Measurements from ENCODE around the gene KLHL6.

Gene KLHL6

GRCh38 chr3:183542355-183542754 lies 13.2 kb downstream of the KLHL6 start:
- Histone ChIP-seq H3K4me3 (ENCODE audit: low read length in 2 of 2) (no peak overlapping the region), H3K27me3 (ENCODE audit: control insufficient read depth in 1 of 2, insufficient read depth in 2 of 2, low read length in 2 of 2) (no peaks in the 10 kb centered on the region), H3K27ac (ENCODE audit: low read length) (no peak overlapping the region), H3K4me1 (ENCODE audit: control insufficient read depth, insufficient read depth, low read length) (no peaks in the 10 kb centered on the region), H3K9me3 (ENCODE audit: control insufficient read depth in 2 of 2, low read length in 2 of 2) (no peaks in the 10 kb centered on the region), H3K9ac (ENCODE audit: low read length in 2 of 2) (no peak overlapping the region), H3K36me3 (ENCODE audit: control insufficient read depth in 2 of 2, insufficient read depth in 2 of 2, low read length in 2 of 2) (no peaks in the 10 kb centered on the region)

- no peak overlapping the region for H3K27ac ChIP-seq (ENCODE audit: low read length)
- no peaks in the 10 kb centered on the region for H3K27me3 ChIP-seq (ENCODE audit: control insufficient read depth in 1 of 2, insufficient read depth in 2 of 2, low read length in 2 of 2)
- H3K36me3 ChIP-seq (ENCODE audit: control insufficient read depth in 2 of 2, insufficient read depth in 2 of 2, low read length in 2 of 2) = no peaks in the 10 kb centered on the region
- H3K9me3 ChIP-seq (ENCODE audit: control insufficient read depth in 2 of 2, low read length in 2 of 2) = no peaks in the 10 kb centered on the region
- no peak overlapping the region for H3K4me3 ChIP-seq (ENCODE audit: low read length in 2 of 2)
- no peak overlapping the region for H3K9ac ChIP-seq (ENCODE audit: low read length in 2 of 2)
- no peaks in the 10 kb centered on the region for H3K4me1 ChIP-seq (ENCODE audit: control insufficient read depth, insufficient read depth, low read length)
Observed at GRCh38 chr3:183541738-183542137, 13.8 kb downstream of the KLHL6 start.

GRCh38 chr3:183541235-183541655 lies 14.3 kb downstream of the KLHL6 start:
- Histone ChIP-seq H3K27ac (ENCODE audit: low read length) (no peak overlapping the region), H3K27me3 (ENCODE audit: control insufficient read depth in 1 of 2, insufficient read depth in 2 of 2, low read length in 2 of 2) (no peaks in the 10 kb centered on the region), H3K4me1 (ENCODE audit: control insufficient read depth, insufficient read depth, low read length) (no peaks in the 10 kb centered on the region), H3K9me3 (ENCODE audit: control insufficient read depth in 2 of 2, low read length in 2 of 2) (no peaks in the 10 kb centered on the region), H3K36me3 (ENCODE audit: control insufficient read depth in 2 of 2, insufficient read depth in 2 of 2, low read length in 2 of 2) (no peaks in the 10 kb centered on the region), H3K9ac (ENCODE audit: low read length in 2 of 2) (no peak overlapping the region), H3K4me3 (ENCODE audit: low read length in 2 of 2) (no peak overlapping the region)

DNA sequence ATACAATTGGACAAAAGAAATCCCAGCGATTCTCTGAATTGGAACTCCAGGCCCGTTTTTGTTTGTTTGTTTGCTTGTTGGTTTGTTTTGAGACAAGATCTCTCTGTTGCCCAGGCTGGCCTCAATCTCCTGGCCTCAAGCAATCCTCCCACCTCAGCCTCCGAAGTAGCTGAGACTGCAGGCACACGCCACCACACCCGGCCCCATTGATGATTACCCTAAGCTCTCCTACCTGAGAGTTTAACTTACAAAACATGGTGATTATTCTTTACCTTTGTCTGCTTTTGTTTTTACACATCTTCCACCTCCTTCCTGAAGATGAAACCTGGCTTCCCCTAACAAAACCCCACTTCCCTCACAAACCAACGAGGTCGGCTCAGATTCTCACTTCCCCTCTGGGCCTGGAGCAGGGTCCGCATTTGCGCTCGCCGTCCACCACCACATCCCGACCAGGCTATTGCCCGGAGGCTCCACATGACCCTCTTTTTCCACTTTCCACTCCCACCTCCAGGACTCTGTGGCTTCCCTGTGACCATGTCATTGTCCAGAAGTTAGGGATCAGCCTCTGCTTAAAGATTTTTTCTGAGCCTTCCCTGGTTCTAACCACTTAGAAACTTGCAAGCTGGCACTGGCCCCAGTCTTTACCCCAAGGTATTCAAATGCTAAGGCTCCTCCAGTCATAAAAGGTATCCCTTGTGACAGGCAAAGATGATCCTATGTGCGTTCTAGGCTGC lies 14.8 kb downstream of the KLHL6 start:
- Histone ChIP-seq H3K27me3 (ENCODE audit: control insufficient read depth in 1 of 2, insufficient read depth in 2 of 2, low read length in 2 of 2) (no peaks in the 10 kb centered on the region), H3K36me3 (ENCODE audit: control insufficient read depth in 2 of 2, insufficient read depth in 2 of 2, low read length in 2 of 2) (no peaks in the 10 kb centered on the region), H3K4me1 (ENCODE audit: control insufficient read depth, insufficient read depth, low read length) (no peaks in the 10 kb centered on the region), H3K9ac (ENCODE audit: low read length in 2 of 2) (no peak overlapping the region), H3K27ac (ENCODE audit: low read length) (no peak overlapping the region), H3K9me3 (ENCODE audit: control insufficient read depth in 2 of 2, low read length in 2 of 2) (no peaks in the 10 kb centered on the region), H3K4me3 (ENCODE audit: low read length in 2 of 2) (no peak overlapping the region)

DNA sequence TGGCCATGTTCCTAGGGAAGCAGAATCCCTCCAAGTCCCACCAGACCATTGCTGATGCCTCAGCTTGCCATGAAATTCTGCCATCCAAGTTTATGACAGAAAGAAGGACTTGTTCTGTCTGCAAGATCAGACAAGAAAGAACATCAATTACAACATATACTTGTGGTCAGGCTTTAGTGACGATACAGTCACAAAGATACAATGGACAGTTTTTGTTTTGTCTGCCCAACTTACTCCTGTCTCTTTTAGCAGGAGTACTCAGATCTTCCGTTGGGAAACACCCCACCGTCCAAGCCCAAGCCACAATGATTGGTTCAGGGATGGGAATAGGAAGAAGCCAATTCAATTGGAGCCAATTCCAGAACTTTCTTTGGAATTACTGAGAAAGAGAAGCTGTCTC lies 15.7 kb downstream of the KLHL6 start:
- H3K4me3 ChIP-seq (ENCODE audit: low read length in 2 of 2) = no peak overlapping the region
- H3K36me3 ChIP-seq (ENCODE audit: control insufficient read depth in 2 of 2, insufficient read depth in 2 of 2, low read length in 2 of 2) = no peaks in the 10 kb centered on the region
- no peaks in the 10 kb centered on the region for H3K9me3 ChIP-seq (ENCODE audit: control insufficient read depth in 2 of 2, low read length in 2 of 2)
- no peaks in the 10 kb centered on the region for H3K27me3 ChIP-seq (ENCODE audit: control insufficient read depth in 1 of 2, insufficient read depth in 2 of 2, low read length in 2 of 2)
- no peak overlapping the region for H3K9ac ChIP-seq (ENCODE audit: low read length in 2 of 2)
- H3K4me1 ChIP-seq (ENCODE audit: control insufficient read depth, insufficient read depth, low read length) = no peaks in the 10 kb centered on the region
- no peak overlapping the region for H3K27ac ChIP-seq (ENCODE audit: low read length)

GRCh38 chr3:183538486-183538885 lies 17.0 kb downstream of the KLHL6 start:
- H3K36me3 ChIP-seq (ENCODE audit: control insufficient read depth in 2 of 2, insufficient read depth in 2 of 2, low read length in 2 of 2) = no peaks in the 10 kb centered on the region

GRCh38 chr3:183537295-183537730 lies 18.2 kb downstream of the KLHL6 start:
- Histone ChIP-seq H3K27ac (ENCODE audit: low read length) (no peak overlapping the region), H3K27me3 (ENCODE audit: control insufficient read depth in 1 of 2, insufficient read depth in 2 of 2, low read length in 2 of 2) (no peaks in the 10 kb centered on the region), H3K9ac (ENCODE audit: low read length in 2 of 2) (no peak overlapping the region), H3K4me3 (ENCODE audit: low read length in 2 of 2) (no peak overlapping the region), H3K36me3 (ENCODE audit: control insufficient read depth in 2 of 2, insufficient read depth in 2 of 2, low read length in 2 of 2) (no peaks in the 10 kb centered on the region), H3K4me1 (ENCODE audit: control insufficient read depth, insufficient read depth, low read length) (no peaks in the 10 kb centered on the region), H3K9me3 (ENCODE audit: control insufficient read depth in 2 of 2, low read length in 2 of 2) (no peaks in the 10 kb centered on the region)

More at GRCh38 chr3:183538486-183538885, 17.0 kb downstream of the KLHL6 start:
- Histone ChIP-seq H3K27me3 (ENCODE audit: control insufficient read depth in 1 of 2, insufficient read depth in 2 of 2, low read length in 2 of 2) (no peaks in the 10 kb centered on the region), H3K9me3 (ENCODE audit: control insufficient read depth in 2 of 2, low read length in 2 of 2) (no peaks in the 10 kb centered on the region), H3K4me1 (ENCODE audit: control insufficient read depth, insufficient read depth, low read length) (no peaks in the 10 kb centered on the region), H3K9ac (ENCODE audit: low read length in 2 of 2) (no peak overlapping the region), H3K4me3 (ENCODE audit: low read length in 2 of 2) (no peak overlapping the region), H3K27ac (ENCODE audit: low read length) (no peak overlapping the region)

GRCh38 chr3:183536238-183536880 lies 19.1 kb downstream of the KLHL6 start:
- no peak overlapping the region for H3K27ac ChIP-seq (ENCODE audit: low read length)
- no peaks in the 10 kb centered on the region for H3K27me3 ChIP-seq (ENCODE audit: control insufficient read depth in 1 of 2, insufficient read depth in 2 of 2, low read length in 2 of 2)
- H3K4me3 ChIP-seq (ENCODE audit: low read length in 2 of 2) = no peak overlapping the region
- no peaks in the 10 kb centered on the region for H3K9me3 ChIP-seq (ENCODE audit: control insufficient read depth in 2 of 2, low read length in 2 of 2)
- H3K9ac ChIP-seq (ENCODE audit: low read length in 2 of 2) = no peak overlapping the region
- H3K4me1 ChIP-seq (ENCODE audit: control insufficient read depth, insufficient read depth, low read length) = no peaks in the 10 kb centered on the region
- H3K36me3 ChIP-seq (ENCODE audit: control insufficient read depth in 2 of 2, insufficient read depth in 2 of 2, low read length in 2 of 2) = no peaks in the 10 kb centered on the region

DNA sequence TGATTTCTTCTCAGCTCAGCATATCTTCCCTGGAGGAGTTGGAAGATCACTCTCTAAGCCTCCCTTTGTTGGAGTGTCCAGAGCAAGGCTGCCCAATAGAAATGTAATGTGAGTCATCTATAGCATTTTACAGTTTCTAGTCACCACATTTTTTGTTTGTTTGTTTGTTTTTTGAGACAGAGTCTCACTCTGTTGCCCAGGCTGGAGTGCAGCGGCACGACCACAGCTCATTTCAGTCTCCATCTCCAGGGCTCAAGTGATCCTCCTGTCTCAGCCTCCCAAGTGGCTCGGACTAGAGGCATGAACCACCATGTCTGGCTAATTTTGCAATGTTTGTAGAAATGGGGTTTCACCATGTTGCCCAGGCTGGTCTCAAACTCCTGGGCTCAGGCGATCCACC lies 21.3 kb downstream of the KLHL6 start:
- H3K36me3 ChIP-seq (ENCODE audit: control insufficient read depth in 2 of 2, insufficient read depth in 2 of 2, low read length in 2 of 2) = no peaks in the 10 kb centered on the region
- no peaks in the 10 kb centered on the region for H3K4me1 ChIP-seq (ENCODE audit: control insufficient read depth, insufficient read depth, low read length)
- H3K9me3 ChIP-seq (ENCODE audit: control insufficient read depth in 2 of 2, low read length in 2 of 2) = no peaks in the 10 kb centered on the region
- no peaks in the 10 kb centered on the region for H3K27me3 ChIP-seq (ENCODE audit: control insufficient read depth in 1 of 2, insufficient read depth in 2 of 2, low read length in 2 of 2)
- no peak overlapping the region for H3K9ac ChIP-seq (ENCODE audit: low read length in 2 of 2)
- H3K27ac ChIP-seq (ENCODE audit: low read length) = no peak overlapping the region
- H3K4me3 ChIP-seq (ENCODE audit: low read length in 2 of 2) = no peak overlapping the region

DNA sequence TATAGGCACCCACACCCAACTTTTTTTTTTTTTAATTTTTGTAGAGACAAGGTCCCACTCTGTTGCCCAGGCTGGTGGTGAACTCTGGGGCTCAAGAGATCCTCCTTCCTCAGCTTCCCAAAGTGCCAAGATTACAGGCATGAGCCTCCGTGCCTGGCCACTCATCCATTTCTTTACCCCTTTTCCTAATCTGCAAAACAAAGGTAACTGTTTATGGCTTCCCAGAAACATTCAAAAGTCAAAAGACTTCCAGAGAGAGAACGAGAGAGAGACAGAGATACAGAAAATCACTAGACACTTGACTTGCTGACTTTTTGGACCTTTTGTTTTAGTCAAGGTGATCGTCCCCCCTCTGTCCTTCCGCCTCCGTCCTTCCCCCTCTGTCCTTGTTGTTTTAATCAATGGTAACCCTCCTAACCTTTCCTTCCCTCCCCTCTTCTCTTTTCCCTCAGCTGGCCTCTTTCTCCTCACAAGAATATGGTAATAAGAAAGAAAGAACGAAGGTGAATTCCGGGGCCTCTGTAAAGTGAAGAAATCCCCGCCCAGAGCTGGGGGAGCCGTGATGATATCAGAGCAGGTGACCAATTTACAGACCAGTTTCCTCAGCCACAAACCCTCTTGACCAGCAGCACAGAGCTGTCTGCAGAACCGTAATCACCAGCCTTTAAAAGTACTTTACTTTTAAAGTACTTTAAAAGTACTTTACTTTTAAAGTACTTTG lies 21.9 kb downstream of the KLHL6 start:
- Histone ChIP-seq H3K36me3 (ENCODE audit: control insufficient read depth in 2 of 2, insufficient read depth in 2 of 2, low read length in 2 of 2) (no peaks in the 10 kb centered on the region), H3K9me3 (ENCODE audit: control insufficient read depth in 2 of 2, low read length in 2 of 2) (no peaks in the 10 kb centered on the region), H3K4me3 (ENCODE audit: low read length in 2 of 2) (no peak overlapping the region), H3K27me3 (ENCODE audit: control insufficient read depth in 1 of 2, insufficient read depth in 2 of 2, low read length in 2 of 2) (no peaks in the 10 kb centered on the region), H3K4me1 (ENCODE audit: control insufficient read depth, insufficient read depth, low read length) (no peaks in the 10 kb centered on the region), H3K9ac (ENCODE audit: low read length in 2 of 2) (no peak overlapping the region), H3K27ac (ENCODE audit: low read length) (no peak overlapping the region)
